ENCODE data around the gene CYP24A1. TPM values are rescaled to one million over a fixed set of nuclear protein-coding genes. Genes with fewer than 3 reads are reported as not detected.
A peak's percentile ranks its signal among the peaks of the same experiment; 100 is the strongest.
"Not testable (repeated sequence)": the region's sequence is repeated elsewhere in the genome, so short reads cannot be mapped to it uniquely, and the experiment has no call there.

Gene CYP24A1
- total RNA-seq, 1 donor from 2014 or later, result not detected

GRCh38 chr20:54134445-54135220, 39.2 kb downstream of the CYP24A1 start:
- no peak for DNase-seq (ENCODE audit: low spot score)

- peak; percentile 45 for DNase-seq (ENCODE audit: low spot score)
Observed at GRCh38 chr20:54133434-54134427, 40.1 kb downstream of the CYP24A1 start.

GRCh38 chr20:54132612-54133433, 41.0 kb downstream of the CYP24A1 start:
- no peak for DNase-seq (ENCODE audit: low spot score)

DNA sequence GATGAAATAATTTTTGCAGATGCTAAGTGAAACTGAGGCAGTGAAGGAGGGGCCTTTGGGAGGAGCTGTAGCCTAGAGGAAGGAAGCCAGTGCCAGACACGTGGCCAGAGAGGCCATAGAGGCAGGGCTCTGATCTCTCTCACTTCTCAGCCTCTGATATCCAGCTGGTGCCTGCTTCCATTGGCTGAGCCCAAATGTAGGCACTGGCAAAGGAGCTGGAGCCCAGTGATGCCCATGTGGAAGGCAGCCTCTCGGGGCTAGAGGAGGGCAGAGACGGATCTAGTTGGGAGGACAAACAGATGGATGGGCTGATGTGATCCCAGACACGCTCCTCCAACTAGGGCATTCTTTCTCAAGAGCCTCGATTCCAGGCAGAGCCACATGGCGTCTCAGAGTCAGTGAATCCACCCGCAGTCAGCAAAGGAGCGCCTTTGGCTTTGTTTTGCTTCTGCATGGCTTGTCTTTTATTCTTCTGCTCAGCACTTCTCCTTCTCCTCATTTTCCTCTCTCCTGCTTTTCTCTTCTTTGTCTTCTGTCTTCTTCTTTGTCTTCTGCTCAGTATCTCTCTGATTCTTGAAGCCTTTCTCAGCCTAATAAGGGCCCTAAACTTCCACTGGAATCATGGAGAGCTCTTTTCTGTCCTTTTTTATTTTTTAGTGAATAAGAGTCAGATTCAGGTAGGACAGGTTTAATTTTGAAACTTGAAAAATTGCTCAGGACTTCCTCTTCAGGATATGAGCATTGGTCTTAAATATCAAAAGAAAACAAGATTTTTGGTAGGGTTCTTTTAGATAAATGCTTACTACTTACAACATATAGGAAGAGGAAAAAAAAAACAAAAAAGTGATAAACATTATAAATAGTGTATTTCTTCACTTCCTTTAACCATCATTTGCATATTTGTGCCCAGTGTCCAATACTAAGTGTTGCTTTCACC, 41.8 kb downstream of the CYP24A1 start:
- no peak for DNase-seq (ENCODE audit: low spot score)

DNA sequence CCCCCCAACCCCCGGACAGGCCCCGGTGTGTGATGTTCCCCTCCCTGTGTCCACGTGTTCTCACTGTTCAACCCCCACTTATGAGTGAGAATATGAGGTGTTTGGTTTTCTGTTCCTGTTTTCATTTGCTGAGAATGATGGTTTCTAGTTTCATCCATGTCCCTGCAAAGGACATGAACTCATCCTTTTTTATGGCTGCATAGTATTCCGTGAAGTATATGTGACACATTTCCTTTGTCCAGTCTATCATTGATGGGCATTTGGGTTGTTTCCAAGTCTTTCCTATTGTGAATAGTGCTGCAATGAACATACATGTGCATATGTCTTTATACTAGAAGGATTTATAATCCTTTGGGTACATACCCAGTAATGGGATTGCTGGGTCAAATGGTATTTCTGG, 42.7 kb downstream of the CYP24A1 start:
- DNase-seq (ENCODE audit: low spot score), result not testable (repeated sequence)

GRCh38 chr20:54129350-54129749, 44.4 kb downstream of the CYP24A1 start:
- no peak for DNase-seq (ENCODE audit: low spot score)

- no peak for DNase-seq (ENCODE audit: low spot score)
Observed at GRCh38 chr20:54127855-54128574, 45.8 kb downstream of the CYP24A1 start.

DNA sequence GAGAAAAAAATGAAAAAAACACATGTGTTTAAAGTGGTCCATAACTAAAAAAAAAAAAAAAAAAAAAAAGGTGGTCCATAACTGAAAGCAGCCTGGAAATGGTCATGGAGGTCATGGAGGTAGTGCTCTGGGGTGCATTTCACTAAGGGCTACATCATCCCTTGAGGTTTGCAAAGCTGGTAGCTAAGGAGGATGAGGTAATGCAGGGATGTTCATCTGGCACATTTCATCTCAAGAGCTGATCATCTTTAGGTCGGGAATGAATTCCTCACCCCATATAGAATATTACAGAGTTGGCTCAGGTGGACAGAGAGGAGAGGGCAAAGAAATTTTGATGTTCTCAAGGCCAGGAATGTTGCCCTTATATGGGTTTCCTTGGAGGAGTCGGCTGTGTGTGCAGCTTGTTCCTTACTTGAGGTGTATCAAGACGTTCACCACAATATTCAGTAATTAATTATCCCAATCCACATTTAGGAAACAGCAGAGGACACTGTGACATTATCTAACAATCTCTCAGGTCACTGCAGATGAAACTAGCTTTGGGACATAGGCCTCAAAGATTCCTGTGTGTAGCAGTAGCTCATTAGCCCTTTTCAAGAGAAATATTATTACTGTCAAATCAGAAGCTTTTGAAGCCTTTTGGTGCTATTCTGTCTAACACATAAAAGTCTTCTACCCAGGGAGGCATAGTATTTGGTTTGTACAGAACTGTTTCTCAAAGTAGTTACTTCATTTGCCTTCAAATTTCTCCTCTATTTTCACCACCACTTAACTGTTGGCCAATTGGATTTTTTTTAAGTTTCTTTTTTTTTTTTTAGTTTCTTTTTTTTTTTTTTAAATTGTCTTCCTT, 46.8 kb downstream of the CYP24A1 start:
- DNase-seq (ENCODE audit: low spot score), result no peak

DNA sequence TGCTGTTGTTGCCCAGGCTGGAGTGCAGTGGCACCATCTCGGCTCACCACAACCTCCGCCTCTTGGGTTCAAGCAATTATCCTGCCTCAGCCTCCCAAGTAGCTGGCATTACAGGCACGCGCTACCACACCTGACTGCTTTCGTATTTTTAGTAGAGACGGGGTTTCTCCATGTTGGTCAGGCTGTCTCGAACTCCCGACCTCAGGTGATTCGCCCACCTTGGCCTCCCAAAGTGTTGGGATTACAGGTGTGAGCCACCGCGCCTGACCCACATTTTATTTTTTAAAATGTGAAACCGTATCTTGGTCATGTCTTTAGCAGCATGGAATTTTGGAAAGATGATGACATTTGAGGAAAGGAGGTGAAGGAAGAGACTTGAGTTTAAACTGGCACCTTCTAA, 47.5 kb downstream of the CYP24A1 start:
- not testable (repeated sequence) for DNase-seq (ENCODE audit: low spot score)

DNA sequence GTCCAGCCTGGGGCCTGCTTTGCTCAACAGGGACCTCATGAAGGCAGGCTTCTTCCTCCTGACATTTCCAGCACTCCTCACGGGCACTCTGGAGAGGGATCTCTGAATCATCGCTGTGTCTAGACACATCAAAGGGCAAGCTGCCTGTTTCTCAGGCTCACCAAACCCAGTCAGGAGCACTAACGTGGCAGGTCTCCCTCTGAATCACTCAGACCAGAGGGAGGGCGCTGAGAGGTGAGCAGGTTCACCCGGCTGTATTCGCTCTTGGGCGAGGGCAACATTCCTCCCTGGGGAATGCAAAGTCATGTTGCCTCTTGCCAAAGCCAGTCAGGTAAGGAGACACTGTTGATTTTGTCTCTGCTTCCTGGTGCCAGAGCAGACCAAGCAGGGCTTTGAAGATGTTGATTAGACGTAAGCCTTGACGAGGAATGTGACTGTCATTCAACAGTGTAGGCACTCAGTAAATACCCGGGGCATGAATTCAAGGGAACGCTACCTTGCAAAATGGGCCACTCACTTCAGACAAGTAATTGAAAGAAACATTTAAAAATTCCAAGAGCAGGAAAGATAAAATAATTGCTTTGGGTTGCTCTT, 50.1 kb downstream of the CYP24A1 start:
- peak; percentile 84 for DNase-seq (ENCODE audit: low spot score)

GRCh38 chr20:54122681-54123586, 50.9 kb downstream of the CYP24A1 start:
- no peak for DNase-seq (ENCODE audit: low spot score)

- DNase-seq (ENCODE audit: low spot score), result no peak
Observed at GRCh38 chr20:54122189-54122588, 51.6 kb downstream of the CYP24A1 start.

DNA sequence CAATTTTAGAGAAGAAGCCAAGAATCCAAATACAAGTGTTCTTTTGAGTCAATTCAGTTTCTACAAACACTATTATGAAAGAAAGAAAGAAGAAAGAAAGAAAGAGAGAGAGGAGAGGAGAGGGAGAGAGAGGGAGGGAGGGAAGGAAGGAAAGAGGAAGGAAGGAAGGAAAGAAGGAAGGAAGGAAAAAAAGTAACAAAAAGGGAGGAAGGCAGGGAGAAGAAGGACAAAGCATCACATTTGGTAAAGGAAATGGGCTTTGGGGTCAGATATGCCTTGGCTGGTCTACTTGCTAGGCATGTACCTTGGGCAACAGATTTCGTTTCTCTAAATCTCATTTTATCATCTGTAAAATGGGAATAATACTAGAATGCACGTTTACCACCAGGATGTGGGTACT, 54.0 kb downstream of the CYP24A1 start:
- DNase-seq (ENCODE audit: low spot score), result no peak

DNA sequence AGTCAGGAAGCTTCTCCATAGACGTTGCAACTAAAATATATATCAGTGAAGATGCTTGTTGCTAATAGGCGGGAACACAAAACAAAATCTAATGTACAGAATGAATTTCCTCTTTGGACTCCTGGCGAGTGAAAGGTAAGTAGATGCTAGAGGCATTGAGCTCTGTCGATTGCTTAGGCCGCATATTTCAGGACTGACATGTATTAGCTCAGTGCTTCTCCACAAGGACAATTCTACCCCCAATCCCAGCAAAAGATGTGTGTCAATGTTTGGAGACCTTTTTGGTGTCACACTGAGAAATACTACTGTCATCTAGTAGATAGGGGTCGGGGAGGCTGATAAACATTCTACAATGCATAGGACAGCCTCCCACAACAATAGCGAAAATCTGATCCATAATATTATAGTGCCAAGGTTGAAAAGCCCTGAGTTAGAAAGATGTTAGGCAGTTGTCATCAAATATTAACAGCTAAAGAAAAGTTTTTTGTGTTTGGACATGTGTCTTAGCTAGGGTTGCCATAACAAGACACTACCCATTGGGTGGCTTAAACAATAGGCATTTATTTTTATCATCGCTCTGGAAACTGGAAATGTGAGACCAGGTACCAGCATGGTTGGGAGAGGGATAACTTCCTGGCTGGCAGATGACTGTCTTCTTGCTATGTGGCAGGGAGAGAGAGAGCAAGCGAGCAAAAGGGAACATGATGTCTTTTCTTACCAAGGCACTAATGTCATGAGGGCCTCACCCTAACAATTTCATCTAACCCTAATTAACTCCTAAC, 55.4 kb downstream of the CYP24A1 start:
- no peak for DNase-seq (ENCODE audit: low spot score)

DNA sequence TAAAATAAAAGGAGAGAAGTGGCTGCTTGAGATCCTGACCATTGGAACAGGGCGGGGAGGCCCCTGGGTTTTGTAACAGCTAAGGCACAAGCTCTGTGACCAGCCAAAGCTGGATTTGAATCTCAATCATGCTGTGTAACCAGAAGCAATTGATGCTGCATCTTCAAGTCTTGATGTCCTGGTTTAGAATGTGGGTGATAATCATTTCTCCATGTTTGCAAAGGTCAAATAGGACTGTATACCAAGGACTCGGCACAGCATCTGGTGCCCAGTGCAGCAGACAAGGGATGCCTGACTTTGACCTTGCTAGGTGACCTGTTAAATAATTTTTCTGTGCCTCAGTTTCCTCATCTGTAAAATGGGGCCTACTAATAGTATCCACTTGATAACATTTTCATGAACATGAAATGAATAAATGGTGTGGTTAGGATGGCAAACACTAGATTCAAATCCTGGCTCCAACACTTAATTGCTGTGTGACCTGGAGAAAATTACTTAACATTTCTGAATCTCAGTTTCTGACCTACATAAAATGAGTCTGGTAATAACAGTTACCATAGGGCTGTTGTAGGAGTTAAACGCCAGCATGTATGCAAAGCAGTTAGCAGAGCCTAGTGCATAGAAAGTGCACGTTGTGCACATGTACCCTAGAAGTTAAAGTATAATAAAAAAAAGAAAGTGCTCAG, 57.1 kb downstream of the CYP24A1 start:
- DNase-seq (ENCODE audit: low spot score), result no peak

Data from mucosa of gallbladder (tissue), 1 donor.